GM18870 (cell line): ENCODE data around the gene SRRM3.
"Not testable (repeated sequence)": the region's sequence is repeated elsewhere in the genome, so short reads cannot be mapped to it uniquely, and the experiment has no call there.

ENCODE experiments used
- ATAC-seq: cut with Tn5 transposase; IDR thresholded peaks from one replicate; pipeline ENCODE4 v1.9.1; 2021; ENCODE audit warnings: moderate library complexity; ENCODE audit not compliant: unreplicated experiment

Gene SRRM3

DNA sequence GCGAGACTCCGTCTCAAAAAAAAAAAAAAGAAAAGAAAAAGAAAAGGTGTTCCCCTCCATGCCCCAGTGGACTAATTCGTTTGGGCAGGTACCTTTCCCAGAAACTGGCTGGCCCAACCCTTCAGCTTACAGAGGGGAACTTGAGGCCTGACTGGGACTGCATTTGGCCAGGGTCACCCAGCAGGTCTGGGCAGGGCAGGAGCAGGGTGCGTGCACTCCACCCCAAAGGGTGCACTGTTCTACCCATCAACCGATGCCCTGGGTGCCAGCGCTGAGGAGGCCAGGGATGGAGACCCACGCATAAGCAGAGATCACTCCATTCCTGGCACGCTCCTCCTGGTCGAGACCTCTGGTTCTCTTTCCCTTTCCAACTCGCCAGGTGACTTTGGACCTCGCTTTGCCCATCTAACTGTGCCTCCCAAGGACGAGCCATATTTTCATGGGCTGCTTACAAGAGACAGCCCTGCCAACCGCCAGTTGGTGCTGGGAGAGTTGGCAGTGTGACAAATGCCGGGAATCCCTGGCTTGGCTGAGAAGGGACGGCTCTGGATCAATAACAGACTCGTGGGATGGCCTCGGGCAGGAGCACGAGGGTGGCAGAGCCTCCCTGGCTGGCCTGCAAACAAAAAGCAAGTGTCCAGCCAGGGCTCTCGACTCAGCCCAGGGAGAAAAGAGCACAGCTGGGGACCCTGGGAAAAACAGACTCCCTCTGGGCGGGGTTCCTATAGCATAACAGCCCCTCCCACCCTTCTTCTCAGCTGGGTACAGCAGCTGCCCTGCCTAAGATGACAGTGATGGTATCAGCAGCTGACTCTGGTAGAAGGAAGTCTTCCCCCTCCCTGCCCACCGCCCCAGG lies 108.6 kb downstream of the SRRM3 start:
- no peak for ATAC-seq

DNA sequence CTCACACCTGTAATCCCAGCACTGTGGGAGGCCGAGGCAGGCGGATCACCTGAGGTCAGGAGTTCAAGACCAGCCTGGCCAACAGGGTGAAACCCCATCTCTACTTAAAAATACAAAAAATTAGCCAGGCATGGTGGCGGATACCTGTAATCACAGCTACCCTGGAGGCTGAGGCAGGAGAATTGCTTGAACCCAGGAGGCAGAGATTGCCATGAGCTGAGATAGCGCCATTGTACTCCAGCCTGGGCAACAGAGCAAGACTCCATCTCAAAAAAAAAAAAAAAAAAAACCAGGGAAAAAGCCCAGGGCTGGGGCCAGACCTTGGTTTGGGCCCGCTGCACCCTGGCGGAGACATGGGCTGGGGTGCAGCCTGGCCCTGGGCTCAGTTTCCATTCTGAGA lies 110.1 kb downstream of the SRRM3 start:
- not testable (repeated sequence) for ATAC-seq

DNA sequence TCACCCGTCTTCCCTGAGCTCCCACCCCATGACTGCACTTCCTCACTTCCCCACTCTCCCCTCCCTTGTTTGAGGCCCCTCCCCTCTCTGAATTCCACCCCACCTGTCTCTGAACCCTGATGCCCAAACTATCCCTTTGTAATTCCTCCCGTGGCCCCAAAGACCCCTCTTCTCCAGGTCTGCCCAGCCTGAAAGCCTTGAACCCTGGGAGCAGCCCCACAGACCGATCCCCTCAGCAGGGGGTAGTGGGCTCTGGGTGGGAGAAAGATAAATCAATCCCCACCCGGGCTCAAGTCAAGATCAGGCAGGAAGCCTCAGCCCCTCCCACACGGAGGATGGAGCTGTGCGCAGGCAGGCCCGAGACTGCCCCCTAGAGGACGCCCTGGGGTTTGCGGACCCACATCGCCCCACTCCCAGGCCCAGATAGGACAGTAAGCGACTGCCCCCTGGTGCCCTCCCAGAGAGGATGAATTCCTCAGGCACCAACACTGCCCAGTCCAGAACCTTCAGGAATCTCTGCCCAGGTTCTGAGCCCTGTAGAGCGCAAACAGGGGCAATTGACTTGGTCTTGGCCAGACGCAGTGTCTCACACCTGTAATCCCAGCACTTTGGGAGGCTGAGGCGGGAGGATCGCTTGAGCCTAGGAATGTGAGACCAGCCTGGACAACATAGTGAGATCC lies 112.5 kb downstream of the SRRM3 start:
- ATAC-seq = peak; percentile 30

DNA sequence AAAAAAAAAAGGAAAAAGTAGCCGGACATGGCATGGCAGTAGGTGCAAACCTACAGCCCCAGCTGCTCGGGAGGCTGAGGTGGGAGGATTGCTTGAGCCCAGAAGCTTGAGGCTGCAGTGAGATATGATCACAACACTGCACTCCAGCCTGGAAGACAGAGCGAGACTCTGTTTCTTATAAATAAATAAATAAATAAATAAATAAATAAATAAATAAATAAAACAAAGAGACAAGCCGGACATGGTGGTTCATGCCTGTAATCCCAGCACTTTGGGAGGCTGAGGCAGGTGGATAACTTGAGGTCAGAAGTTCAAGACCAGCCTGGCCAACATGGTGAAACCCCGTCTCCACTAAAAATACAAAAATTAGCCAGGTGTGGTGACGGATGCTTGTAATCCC lies 113.0 kb downstream of the SRRM3 start:
- not testable (repeated sequence) for ATAC-seq

DNA sequence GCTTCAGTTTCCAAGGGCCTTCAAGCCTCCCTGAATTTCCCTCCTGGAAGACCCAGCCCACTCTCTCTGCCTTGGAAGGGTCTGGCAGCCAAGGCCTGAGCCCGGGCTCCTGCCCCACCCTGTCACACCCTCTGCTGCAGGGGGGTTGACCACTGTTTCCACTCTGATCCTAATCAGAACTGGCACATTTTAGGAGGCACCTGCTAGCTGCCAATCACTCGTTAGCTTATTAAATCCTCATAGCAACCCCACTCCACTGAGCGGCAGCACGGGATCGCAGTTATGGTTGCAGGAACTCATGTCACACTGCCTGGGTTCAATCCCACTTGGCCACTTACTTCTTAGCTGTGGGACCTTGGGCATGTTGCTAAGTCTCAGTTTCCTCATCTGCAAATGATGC lies 113.7 kb downstream of the SRRM3 start:
- ATAC-seq = no peak

DNA sequence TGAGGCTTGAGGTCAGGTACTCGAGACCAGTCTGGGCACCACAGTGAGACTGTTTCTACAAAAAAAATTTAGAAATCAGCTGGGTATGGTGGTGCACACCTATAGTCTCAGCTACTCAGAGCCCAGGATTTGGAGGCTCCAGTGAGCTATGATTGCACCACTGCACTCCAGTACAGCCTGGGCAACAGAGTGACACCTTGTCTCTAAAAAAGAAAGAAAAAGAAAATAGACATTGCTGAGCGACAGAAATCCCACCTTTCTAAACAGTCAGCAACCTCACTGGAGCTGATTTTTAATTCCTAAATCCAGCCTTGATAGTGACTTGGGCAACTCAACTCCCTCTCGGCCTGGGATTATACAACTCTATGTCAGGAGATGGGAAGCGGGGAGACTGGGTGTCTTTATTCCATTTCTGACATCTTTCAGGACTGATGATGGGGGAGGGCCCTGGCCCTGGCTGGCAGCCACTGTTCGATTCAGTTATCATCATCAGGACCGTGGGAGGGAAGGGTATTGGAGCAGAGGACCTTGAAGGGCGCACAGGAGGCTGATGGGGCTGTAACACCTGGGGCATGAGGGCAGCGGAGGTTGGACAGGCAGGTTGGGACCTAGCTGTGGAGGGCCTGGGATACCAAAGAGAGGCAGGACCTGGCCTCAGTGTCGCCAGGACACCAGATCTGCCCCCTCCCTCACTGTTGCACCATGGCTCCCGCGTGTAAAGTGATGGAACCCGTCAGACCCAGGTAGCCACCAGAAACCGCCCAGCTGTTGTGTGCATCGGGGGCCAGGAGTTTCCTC lies 115.5 kb downstream of the SRRM3 start:
- no peak for ATAC-seq

DNA sequence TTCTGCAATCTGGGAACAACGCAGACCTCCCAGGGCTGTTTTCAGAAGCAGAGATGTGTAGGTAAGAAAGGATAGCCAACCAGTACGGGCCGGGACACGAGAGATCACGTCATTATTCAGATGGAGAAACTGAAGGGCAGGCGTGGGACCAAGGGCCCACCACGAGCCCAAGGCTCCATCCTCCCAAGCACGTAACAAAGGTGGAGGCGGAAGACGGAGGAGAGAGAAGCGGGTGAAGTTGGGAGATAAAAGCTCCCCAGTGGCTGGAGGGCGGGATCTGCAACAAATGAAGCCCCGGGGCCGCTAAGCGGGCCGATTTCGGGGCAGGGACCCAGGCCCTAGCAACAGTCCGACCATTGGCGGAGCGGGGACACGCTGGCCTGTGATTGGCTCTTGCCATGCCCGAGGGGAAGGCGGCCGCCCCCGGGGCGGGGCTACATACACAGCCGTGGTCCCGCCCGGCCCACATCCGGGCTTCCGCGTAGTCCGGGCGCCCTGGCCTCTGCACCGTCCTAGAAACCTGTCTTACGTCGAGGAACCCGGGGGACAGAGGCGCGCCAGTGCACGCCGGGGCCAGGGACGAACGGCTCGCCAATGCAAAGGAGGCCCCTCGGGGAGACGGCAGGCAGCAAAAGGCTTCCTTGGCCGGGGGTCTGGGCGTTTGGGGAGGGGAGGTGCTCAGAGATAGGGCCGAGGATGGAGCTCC lies 116.2 kb downstream of the SRRM3 start:
- peak; percentile 63 for ATAC-seq

DNA sequence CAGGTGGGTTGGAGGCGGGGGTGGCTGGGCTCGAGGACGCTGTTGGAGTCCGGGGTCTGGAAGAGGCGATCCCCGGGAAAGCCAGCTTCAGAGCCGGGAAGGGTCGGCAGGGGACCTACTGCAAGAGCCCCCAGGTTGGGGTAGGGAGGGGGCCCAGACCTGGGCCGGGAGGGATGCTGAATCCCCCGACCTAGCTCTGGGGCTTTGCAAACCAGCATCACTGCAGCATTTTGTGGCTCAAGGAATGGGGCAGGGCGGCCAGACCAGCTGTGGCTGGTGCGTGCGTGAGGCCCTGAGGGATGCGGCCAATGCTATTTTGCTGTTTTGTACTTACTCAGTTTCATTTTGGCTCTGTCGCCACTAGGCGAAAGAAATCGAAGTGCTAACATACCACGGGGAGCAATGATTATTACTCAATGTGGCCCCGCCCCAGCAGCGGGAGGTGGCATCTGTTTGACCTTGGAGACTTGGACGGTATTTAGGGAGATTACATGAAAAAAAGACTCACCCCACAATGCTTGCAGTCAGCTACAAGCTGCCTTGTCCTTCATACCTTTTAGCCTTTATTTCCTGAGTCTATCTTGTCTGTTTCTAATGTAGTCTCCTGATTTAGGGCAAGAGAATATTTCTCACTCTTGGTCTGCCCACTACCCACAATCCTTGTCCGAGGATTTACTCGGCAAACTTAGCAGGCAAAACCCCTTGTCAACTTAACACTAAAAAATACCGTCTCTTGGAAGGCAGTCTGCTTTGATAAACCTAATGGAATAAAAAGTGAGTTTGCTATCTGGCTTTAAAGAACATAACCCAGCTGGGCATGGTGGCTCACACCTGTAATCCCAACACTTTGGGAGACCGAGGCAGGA lies 117.0 kb downstream of the SRRM3 start:
- ATAC-seq = peak; percentile 48

DNA sequence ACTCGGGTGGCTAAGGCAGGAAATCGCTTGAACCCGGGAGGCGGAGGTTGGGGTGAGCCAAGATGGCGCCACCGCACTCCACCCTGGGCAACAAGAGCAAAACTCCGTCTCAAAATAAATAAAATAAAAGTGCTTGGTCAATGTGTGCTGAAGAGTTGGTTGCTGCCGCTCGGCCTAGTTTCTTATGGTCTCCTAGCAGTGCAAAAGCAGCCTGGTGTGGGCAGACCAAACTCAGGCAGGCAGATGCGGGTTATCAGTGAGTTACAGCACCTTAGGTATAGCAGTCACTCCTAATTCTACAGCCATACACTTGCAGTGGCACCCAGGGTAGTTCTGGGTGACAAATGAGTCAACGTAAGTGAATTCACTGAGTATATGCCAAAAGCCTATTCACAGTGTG lies 123.4 kb downstream of the SRRM3 start:
- no peak for ATAC-seq

DNA sequence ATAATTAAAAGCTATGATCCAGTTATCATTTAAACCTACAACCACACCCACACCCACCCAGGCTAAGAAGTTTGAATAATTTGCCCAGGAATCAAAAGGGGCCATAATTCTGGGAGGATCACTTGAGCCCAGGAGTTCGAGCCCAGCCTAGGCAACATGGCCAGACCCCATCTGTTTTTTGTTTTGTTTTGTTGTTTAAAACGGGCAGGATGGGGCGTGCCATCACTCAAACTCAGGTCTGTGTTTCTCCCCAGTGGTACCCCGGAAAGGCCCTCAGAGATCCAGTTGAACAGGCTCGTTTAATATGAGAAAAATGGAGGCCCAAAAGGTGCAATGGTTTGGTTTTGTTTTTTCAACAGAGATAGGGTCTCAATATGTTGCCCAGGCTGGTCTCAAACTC lies 124.1 kb downstream of the SRRM3 start:
- no peak for ATAC-seq

DNA sequence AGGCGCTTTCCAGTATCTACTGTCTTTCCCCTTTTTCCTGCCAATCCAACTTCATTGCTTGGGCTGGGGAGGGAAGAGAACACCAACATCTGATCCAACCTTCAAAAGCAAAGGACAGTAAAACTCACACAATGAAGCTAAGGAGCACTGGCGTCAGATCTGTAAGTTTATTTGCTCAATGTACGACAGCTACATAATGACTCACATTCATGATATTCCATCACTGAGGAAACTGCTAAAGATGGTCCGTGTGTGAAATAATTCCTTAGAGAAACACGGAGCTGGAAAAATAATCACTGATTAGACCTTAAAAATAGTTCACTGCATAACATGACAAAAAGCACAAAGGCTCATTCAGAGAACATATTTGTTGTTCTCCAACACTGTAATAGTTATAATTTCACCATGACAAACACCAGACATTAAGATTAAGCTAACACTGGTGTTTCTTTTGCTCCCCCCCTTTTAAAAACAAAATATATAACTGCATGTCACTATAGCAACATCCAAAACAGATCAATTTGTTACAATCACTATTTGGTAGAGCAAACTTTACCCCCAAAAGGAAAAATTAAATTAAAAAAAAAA lies 125.0 kb downstream of the SRRM3 start:
- ATAC-seq = no peak

DNA sequence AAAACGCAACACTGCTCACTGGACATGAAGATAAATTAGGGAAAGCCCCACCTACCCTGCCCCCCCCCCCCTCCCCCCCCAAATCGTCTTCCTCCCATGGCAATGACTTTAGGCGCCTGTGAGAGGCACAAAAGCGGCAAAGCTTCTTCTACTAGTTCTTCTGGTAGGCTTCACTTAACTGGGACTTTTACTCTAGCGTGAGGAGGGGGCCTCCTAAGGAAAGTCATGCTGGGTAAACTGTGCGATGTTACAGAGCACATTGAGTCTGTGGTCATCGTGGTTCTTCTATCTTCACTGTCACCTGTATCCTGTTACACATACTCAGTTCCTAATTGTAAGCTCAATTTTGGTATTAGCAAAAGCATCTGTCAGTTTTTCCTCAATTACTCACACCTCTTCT lies 125.9 kb downstream of the SRRM3 start:
- no peak for ATAC-seq

DNA sequence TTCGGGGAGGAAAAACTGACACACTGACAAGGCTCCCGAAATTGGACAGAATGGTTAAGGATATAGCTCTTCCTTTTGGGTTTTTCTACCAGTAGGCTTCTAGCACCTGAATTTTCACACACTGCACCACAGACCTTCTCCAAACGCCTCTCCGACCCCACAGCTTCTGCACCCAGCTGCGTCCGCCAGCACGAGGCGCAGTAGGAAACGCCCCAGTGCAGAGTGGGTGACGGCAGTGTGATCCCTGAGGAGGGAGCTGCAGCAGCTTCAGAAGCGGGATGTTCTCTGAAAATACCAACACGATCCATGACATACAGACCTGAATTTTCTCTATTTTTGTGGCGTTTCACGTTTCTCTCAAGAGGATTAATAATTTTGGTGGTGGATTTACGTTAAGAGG lies 126.7 kb downstream of the SRRM3 start:
- no peak for ATAC-seq

DNA sequence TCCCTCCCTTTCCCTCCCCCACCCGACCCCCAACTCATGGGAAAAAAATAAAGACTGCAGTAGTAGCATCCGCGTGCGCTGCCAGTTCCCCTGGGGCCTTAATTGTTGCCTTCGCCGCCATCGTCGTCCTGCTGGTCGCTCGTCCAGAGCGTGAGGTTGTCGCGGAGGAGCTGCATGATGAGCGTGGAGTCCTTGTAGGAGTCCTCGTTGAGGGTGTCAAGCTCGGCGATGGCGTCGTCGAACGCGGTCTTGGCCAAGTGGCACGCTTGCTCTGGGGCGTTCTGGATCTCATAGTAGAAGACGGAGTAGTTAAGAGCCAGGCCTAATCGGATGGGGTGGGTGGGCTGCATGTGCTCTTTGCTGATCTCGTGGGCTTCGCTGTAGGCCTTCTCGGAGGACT lies 127.8 kb downstream of the SRRM3 start:
- no peak for ATAC-seq

DNA sequence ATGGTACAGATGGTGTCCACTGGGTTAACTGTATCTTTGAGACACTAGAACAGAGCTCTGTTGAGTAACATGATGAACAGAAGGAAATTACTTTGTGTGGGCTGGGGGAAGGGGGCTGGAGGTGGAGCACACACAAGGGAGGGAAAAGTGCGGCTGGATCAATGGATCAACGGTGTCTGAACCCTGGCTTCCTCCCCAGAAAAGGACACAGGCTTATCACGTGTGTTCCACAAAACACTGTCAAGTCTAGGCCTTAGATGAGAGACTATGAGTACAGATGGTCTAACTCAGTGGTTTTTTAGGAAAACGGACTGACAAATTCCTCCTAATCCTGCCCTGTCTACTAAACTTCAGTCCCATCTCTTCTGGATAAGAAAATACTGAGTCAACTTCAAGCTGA lies 128.6 kb downstream of the SRRM3 start:
- no peak for ATAC-seq

DNA sequence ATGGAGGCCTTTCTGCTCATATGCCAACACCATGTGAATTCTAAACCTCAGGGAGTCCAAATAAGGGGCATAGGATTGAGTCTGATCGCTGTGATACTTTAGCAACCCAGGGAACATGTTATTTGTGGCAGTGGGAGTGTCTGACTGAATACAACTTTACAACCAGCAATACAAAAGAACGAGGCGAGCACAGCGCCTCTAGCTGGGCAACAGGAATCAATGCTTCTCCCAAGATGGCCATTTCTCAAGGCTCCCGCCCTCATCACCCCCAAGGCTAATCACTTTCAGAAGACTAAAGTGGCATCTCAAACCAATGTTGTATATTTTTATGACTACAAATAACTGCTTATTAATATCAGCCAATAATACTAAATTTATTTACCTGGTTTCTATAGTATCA lies 129.0 kb downstream of the SRRM3 start:
- ATAC-seq = no peak

DNA sequence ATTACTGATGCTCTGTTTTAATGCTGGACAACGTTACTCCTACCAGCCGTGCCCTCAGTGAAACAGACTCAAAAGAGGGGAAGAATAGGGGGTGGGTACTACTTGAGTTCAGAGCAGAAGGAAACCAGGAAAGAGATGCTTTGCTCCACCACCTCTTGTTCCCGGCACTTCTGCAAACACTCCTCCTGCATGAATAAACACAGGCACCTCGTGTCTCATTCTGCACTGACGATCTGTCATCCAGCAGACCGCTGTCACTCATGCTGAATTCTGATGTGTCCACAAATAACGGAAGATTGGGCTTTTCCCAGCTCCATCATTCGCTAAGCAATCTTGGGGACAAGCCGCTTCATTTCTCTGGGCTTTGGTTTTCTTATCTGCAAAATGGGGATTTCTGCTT lies 130.4 kb downstream of the SRRM3 start:
- no peak for ATAC-seq

DNA sequence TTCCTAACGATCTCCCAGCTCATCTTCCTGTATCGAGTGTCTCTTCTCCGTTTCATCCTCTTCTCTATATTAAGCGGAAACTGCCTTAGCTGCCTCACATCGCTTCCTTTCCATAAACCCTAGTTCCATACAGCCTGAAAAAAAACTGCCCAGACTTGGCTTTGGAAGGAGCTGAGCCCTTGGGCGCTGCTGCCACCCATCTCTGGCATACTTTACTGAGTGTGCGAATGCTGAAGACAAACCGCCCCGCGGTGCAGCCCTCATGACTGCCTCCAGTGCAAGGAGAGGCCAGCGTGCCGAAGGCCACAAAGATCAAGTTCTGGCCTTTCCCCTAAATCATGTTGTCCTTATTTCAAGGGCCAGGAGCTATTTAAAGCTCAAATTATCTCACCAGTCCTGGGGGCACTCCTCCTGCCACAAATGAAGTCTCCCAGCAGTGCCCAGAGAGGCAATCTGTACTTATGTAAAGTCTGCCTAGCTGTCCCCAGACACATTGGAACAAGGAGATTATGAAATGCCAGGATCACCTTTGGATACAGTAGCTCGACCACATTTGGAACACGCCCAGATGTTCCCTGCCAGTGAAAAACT lies 131.9 kb downstream of the SRRM3 start:
- no peak for ATAC-seq

DNA sequence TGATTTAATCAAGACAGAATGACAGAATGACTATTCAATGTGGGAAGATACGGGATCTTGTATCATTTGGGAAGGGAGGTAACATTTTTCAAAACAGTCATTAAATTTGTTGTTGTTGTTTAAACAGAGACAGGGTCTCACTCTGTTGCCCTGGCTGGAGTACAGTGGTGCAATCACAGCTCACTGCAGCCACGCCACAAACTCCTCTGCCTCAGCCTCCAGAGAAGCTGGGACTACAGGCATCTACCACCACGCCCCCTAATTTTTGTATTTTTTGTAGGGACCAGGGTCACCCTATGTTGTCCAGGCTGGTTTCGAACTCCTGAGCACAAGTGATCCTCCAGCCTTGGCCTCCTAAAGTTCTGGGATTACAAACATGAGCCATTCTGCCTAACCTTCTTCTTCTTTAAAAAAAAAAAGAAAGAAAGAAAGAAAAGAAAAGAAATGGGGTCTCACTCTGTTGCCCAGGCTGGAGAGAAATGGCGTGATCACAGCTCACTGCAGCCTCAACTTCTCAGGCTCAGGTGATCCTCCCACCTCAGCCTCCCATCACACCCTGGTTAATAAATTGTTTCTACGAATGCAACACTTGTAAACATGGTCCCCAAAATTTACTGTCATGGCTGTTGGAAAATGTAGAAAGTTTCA lies 132.7 kb downstream of the SRRM3 start:
- ATAC-seq = no peak
